HG02623 (cell line): ENCODE data around the gene MRPL1.
"Not testable (repeated sequence)": the region's sequence is repeated elsewhere in the genome, so short reads cannot be mapped to it uniquely, and the experiment has no call there.

ENCODE experiments used
- ATAC-seq: cut with Tn5 transposase; IDR thresholded peaks from one replicate; pipeline ENCODE4 v1.9.1; 2021; ENCODE audit warnings: moderate library complexity; ENCODE audit not compliant: unreplicated experiment

The MRPL1 gene

GRCh38 chr4:77911842-77912450, 49.3 kb downstream of the MRPL1 start:
- ATAC-seq, result no peak

GRCh38 chr4:77913348-77913747, 50.7 kb downstream of the MRPL1 start:
- no peak for ATAC-seq

- ATAC-seq, result no peak
Observed at GRCh38 chr4:77917075-77917474, 54.4 kb downstream of the MRPL1 start.

GRCh38 chr4:77917601-77918000, 55.0 kb downstream of the MRPL1 start:
- ATAC-seq, result no peak

GRCh38 chr4:77920371-77920770, 57.7 kb downstream of the MRPL1 start:
- no peak for ATAC-seq

GRCh38 chr4:77921701-77922100, 59.1 kb downstream of the MRPL1 start:
- no peak for ATAC-seq

GRCh38 chr4:77922158-77923094, 59.8 kb downstream of the MRPL1 start:
- ATAC-seq, result no peak

GRCh38 chr4:77927991-77928925, 65.6 kb downstream of the MRPL1 start:
- no peak for ATAC-seq

- no peak for ATAC-seq
Observed at GRCh38 chr4:77930154-77930639, 67.6 kb downstream of the MRPL1 start.

GRCh38 chr4:77930876-77931275, 68.2 kb downstream of the MRPL1 start:
- ATAC-seq, result no peak

- no peak for ATAC-seq
Observed at GRCh38 chr4:77931452-77932135, 69.0 kb downstream of the MRPL1 start.

GRCh38 chr4:77938560-77938959, 75.9 kb downstream of the MRPL1 start:
- ATAC-seq, result no peak

GRCh38 chr4:77945929-77946328, 83.3 kb downstream of the MRPL1 start:
- ATAC-seq, result not testable (repeated sequence)

GRCh38 chr4:77950203-77950602, 87.6 kb downstream of the MRPL1 start:
- no peak for ATAC-seq

GRCh38 chr4:77952457-77952856, 89.8 kb downstream of the MRPL1 start:
- ATAC-seq, result no peak

- ATAC-seq, result no peak
Observed at GRCh38 chr4:77954690-77955089, 92.1 kb downstream of the MRPL1 start.

- ATAC-seq, result no peak
Observed at GRCh38 chr4:77956917-77957316, 94.3 kb downstream of the MRPL1 start.

GRCh38 chr4:77958897-77959296, 96.3 kb downstream of the MRPL1 start:
- no peak for ATAC-seq

GRCh38 chr4:77959566-77960338, 97.1 kb downstream of the MRPL1 start:
- ATAC-seq, result no peak

GRCh38 chr4:77960367-77960766, 97.7 kb downstream of the MRPL1 start:
- no peak for ATAC-seq
